Inflammatory macrophage (primary cell): ENCODE data around the gene DDX5.
A peak's percentile ranks its signal among the peaks of the same experiment; 100 is the strongest.

Experiments
- DNase-seq, 2 donors: peaks; one replicate each; pipeline ENCODE4 v3.0.0-alpha.2; 2020 to 2022
- total RNA-seq, 18 experiments: gene quantifications; one replicate each; lab custom pipeline; 2026; ENCODE audit warnings: mixed read lengths in 6 of 18, inconsistent platforms in 2 of 18; lab: John Stamatoyannopoulos, UW

Gene DDX5
- total RNA-seq = 412 to 1,068 (median 662) reads per million in 18 experiments

DNA sequence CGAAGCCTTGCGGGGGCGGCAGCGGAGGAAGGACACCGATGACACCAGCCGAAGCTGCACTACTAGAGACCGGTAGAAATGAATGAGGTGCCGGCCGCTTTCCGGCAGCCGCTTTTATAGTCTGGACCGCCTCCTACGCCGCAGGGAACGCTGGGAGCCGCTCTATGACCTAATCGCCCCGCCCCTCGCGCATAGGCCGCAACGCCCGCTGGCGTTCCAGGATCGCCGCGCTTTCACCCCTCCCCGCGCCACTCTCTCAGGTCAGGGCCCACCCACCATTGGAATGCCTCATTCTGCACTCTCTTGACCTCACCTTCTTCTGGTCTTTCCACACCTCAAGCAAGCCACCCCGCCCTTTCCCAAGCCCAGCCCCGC lies at the start of gene DDX5:
Gene DDX5, minus strand, starts transcription at position 89 of the 375 bp plus-strand sequence. CDS start 170 bp downstream, outside the sequence.
- peak; percentile 98 to 99 for DNase-seq

DNA sequence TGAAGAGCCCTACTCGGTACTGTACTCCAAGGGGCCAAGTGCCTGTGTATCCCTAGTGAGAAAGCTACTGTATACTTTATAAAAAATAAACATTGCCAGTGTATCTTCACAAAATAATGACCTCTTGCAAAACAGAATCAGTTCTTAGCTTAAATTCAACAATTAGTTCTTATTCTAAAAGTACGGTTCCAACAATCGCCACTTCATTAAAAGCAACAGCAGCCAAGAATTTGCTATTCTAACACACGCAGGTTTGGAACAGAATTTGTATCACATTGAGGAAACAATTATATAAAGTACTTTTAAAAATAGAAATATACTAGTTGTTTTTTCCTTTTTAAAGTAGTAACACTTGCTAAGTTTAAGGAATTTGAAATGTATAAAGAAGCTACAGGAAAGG lies 49.2 kb upstream of the DDX5 start:
- no peak for DNase-seq

DNA sequence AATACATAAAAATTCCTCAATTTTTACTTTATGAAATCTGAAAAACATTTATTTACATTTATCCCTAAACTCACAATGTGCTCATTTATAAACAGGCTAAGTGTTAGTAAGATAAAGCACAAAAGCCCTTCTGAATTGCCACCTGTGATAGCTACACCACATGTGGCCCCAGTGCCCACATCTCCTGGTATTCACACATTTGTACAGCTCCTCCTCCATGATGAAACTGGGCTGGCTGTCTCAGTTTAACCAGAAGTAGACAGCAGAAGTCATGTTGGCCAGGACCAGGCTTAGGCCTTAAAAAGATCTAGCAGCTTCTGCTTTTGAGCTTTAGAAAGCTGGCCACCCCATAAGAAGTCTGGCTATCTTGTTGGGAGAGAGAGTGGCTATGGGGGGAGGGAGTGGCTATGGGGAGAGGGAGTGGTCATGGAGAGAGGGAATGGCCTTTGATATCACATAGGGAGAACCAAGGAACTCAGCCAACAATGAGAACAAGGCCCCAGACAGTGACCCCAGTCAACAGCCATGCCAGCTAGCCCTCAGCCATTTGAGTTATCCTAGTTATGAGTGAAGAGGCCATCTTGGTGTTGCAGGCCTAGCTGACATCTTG lies 48.0 kb upstream of the DDX5 start:
- DNase-seq = peak in 1 of 2 donors; percentile 18

DNA sequence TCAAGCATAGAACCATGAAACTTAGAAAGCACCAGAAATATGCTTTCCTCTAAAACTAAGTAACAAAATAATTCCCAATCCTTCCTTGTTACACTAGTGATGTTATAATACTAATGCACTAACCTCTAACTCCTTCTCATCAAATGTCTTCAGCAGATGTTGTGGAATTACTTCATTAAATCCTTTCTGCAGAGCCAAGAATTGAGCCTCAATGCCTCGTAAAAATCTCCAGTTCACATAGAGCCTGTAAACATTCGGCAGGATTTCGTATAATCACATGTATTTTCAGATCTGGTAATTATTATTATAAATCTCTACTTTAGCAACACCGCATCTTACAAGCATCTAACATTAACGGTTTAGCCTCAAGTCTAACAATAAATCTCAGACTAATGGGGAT lies 45.4 kb upstream of the DDX5 start:
- DNase-seq = no peak

DNA sequence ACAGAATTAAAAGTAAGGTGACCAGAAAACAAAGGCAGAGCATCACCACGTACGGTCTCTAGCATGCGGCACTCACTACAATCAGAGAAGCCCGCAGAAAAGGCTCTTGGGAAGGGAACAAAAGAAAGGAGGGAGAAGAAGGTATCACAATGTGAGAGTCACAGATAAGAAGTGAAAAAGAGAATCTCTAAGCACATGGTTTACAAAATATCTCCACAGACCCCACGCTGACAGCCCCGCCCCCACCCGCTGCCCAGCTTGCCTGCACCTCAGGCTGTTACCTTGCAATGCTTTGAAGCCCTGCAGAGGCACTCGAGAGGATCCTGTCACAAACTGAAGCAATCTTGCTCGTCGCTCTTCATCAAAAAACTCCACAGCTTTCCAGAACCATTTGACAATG lies 41.2 kb upstream of the DDX5 start:
- DNase-seq = no peak

DNA sequence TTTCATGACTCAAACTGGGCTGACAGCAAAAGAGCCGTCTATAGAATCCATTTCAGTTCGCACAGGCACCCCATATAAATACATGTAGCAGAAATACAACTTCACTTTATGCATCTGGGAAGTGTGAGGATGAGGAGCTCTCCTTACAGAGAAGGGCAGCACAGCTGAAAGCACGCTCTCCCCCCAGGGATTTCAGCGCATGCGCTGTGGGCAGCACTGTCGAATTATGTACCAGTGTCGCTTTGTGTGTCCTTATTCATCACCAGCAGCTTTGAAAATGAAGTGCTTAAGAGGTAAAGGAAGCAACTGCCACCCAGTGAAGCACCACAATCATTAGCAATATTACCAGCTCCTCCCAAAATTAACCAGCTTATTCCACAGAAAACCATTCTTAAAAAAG lies 40.6 kb upstream of the DDX5 start:
- no peak for DNase-seq

DNA sequence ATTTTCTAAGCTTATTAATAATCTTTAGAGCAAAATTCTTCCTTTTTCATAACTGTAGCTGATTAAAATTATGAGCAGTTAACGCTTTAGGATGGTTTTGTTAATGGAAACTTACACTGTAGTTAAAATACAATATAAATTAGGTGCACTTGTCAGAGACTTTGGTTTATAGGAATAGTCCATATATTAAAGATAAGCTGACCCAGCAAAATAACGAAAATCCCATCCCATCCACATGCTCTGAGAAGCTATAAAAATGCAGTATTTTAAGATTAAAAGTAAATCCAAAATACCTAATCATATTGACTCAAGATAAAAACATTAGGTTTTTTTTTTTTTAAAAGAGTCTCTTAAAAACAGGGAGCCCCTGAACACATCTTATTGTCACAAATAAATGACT lies 38.7 kb upstream of the DDX5 start:
- DNase-seq = no peak

DNA sequence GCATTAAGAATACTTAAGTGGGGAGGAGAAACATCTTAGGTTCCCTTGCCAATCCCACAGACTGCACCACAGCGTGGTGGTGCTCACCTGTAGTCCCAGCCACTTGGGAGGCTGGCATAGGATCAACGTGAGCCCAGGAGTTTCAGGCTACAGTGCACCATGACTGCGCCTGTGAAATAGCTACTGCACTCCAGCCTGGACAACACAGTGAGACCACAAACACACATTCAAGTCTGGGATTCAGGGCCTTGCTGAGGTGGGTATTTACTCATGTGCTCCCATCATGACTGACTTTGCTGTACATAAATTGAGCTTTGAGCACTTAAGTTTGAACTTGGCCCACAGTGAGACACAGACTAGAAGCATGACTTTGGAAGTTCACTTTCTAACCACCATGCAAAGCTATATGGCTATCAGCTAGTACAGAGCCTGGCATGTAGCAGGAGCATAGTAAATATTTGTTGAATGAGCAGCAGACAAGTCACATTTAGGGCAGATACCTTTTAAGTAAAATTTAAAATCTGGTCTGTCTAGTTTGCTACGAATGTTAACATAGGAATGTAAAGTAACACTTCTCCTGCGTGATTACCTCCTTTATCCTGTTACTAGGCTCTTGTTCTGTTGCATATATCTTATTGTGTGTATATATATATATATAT lies 34.2 kb upstream of the DDX5 start:
- DNase-seq = no peak

DNA sequence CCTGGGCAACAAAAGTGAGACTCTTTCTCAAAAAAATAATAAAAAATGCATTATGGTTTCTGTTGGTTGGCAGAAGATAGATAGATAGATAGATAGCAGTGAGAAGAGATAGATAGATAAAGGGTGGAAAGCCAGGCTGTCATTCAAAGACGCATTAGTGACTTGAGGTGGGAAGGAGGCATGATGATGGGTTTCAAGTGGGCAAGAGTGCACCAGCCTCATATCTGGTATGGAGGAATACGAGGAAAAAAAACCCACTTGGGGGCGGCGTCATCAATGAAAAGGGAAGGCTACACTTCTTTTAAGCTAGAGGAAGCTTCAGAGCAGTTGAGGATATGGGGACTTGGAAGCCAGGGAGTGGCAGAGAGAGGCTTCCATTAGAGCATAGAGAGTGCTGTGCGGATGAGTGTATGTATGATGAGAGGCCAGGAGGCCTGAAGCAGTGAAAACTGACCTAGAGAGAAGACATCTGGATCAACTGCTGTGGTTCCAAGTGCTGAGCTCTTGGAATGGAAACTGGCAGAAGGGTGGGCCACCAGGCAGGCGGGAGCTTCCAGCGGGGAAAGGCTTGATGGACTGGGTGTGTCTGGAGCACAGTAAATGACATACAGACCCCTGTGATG lies 32.5 kb upstream of the DDX5 start:
- DNase-seq = no peak

DNA sequence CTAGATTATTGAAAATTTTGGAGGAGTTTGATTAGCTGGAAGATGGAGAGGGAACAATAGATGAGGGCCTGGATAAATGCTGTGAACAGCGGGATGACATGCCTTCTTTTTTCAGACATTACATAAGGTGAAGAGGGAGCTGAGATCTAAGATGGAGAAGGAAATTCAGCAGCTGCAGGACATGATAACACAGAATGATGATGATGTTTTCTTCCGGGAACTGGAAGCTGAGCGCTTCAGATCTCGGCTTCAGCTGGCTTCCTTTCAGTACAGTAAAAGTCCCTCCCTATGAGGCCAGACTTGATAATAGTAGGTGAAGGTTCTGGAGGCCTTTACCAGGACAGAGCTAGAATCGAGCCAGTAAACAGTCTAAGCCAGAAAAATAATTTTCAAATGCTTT lies 31.4 kb upstream of the DDX5 start:
- no peak for DNase-seq

DNA sequence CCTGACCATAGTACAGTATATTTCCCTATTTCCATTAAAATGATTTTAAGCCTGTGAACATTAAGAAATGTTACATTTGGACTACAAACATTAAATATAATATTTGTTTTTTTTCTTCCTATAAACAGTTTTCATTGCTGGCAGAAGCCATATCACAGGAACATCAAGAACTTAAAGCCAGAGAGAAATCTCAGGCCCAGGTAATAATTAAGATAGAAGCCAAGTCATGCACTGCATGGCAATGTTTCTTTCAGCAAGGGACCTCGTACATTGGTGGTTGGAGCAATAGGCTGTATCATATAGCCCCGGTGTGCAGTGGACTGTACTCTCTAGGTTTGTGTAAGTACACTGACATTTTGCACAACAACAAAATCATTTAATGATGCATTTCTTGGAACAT lies 30.8 kb upstream of the DDX5 start:
- DNase-seq = no peak

DNA sequence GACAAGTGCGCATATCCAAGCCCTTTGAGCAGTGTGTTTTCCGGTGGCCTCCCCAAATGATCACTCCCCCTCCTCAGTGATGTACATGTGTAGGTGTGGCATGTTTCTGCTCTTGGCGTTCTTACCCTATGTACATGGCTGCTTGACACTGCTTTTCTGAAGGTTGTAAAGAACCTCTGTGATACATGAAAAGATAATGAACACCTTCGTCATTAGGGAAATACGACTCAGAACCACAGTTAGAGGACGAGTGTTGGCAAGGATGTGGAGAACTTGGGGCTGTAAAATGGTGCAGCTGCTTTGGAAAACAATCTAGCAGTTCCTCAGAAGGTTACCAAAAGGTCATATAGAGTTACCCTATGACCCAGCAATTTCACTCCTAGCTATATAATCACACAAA lies 29.3 kb upstream of the DDX5 start:
- no peak for DNase-seq

DNA sequence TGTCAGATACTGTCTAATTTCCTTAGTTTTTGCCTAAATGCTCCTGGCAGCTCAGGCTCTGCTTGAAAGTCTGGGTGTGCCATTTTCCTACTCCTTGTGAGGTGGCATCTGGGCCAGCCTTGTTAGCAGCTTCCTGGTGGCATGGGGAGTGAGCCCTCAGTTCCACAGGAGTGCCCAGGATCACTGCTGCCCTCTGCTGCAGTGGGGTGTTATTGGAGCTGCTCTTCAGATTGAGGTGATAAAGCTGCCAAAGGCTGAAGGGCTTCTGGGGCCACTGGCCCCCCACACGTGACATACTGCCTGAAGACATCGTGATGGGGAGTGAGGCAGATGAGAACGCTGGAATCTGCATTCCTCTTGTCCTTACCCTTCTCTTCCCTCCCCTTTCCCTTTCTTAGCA lies 28.1 kb upstream of the DDX5 start:
- DNase-seq = peak in 1 of 2 donors; percentile 8

DNA sequence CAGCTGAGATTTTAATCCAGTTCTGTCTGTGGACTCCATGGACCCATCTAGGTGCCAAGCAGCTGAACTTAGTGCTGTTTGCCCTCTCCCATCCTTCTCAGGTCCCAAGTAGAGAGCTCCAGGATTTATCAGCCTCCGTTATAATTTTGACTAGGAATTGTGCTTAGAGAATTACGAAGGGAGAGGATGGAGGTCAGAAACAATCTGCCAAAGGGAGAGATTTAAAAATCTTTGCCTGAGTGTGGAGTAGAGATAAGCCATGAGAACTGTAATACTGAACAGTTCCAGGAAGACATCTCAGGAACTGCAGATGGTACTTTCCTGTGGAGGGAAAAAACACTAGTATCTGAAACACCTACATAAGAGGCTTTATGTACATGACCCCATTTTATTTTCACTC lies 27.7 kb upstream of the DDX5 start:
- no peak for DNase-seq

DNA sequence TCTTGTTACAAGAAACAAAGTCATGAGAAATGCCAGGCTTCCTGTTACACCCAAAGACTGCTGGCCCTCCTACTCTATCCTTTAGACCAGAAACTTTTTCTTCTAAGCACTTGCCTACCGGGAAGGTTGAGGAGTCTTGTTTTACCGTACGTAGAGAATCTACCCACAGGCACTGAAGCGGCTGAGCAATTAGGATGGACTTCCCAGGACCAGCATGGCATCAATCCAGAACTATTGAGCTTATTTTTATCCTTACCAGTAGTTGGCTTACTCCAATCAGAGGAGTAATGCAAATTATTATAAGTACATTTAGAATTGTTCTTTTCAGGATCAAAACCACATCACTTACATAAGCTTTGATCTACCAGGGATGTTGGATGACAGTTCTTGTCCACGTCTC lies 26.3 kb upstream of the DDX5 start:
- DNase-seq = no peak

DNA sequence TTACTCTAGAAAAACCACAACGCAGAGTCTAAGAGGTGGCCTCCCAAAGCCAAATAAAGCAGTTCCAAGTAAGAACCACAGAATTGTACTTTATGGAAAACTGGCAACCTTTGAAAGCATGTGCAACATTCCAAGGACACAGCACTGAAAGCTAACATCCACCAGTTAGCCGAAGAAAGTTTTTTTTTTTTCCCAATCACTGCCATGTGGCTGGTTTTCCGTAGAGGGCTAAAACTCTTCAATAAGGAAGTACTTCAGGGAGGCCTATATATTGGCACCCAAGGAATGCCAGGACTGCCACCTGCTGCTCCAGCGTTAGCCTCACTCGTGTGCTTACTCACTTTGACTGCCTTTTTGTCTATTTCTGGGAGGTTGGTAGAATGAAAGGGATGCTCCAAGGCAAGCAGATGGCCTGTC lies 25.9 kb upstream of the DDX5 start:
- DNase-seq = no peak

DNA sequence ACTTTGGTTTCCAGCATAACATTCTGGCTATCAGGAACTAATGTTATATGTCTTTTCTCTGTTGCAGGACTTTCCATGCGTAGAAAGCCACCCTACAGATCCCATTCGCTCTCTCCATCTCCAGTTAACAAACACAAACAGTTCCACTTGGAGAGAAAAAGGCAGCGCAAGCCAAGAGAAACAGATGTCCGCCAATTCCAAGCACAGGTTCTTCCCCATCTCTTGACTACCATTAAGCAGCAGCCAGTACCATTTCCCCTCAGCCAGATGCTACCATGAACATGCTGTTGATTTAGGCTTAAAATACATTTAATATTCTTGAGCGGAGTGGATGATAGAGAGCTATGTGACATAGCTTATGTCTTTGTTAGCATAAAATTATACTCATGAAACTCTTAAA lies 23.1 kb upstream of the DDX5 start:
- no peak for DNase-seq

DNA sequence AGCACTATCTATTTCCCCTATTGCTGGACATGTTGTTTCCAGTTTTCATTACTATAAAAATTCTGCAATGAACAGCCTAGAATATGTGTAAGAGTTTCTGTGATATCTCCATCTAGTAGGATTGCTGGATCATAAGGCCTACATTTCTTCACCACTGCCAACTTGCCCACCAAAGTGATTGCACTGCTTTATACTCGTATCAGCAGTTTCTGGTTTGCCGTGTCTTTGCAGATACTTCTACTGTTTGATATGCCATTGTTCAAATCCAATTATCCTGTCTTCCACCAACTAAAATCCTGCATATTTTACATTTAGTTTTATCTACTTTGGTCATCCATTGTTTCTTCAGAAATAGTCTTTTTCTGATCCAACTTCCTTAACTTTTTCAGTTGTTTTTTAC lies 21.8 kb upstream of the DDX5 start:
- no peak for DNase-seq

DNA sequence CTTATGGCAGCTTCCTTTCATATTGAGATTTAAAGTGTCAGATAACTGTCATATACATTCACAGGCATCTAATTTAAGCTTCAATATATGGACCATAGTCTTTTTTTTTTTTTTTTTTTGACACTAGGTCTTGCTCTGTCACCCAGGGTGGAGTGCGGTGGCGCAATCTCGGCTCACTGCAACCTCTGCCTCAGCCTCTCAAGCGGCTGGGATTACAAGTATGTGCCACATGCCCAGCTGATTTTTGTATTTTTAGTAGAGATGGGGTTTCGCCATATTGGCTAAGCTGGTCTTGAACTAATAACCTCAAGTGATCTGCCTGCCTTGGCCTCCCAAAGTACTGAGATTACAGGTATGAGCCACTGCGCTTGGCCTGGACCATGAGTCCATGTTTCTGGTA lies 14.3 kb upstream of the DDX5 start:
- no peak for DNase-seq

DNA sequence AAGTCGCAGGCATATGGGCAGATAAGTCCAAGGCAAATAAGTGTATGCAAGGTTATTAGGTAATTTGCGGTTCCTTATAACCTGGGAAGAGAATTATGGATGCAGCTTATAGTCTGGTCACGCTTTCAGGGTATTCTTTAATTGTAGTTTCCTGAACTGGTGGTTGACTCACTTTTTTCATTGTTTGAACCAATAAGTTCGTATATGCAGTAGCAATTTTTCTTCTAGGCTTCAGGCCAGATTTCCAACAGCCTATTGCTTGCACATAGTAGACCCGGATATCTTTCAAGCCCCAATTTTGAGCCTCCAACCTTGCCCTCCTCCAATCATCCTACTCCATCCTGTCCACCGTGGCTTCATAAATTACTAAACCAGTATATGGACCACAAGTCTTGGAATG lies 13.5 kb upstream of the DDX5 start:
- DNase-seq = no peak

DNA sequence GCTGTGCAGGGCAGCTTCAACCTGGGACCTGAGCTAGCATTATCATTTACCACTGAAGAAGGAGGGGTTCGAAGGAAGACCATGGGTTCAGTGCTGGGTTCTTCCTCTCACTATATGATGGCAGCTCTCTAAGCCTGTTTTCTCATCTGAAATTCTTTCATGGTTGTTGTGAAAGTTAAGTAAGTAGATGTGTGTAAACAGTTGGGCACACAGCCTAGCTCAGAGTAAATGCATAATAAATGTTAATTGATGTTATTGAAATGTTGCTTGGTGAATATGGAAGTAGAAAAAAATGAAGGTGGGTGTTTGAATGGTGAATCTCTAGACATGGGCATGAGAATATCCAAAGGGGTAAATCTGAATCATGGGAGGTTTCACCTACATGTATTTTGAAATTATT lies 9.7 kb upstream of the DDX5 start:
- no peak for DNase-seq

DNA sequence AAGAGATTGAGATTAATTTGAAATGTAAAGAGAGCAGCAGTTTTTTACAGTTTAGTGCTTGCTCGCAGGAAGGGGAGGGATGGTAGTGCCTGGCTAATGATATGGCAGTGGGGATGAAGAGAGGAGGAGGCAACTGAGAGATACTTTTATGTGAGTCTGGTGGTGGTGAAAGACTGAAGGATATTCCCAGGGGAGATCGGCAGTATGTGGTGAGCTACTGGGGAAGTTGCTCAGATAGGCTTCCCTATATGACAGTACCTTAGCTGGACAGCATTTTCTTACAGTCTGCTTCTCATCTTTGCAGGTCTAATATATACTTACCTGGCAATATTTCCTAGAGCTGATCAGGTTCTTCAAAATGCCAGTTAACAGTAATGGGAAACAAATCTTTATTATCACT lies 9.3 kb upstream of the DDX5 start:
- no peak for DNase-seq

DNA sequence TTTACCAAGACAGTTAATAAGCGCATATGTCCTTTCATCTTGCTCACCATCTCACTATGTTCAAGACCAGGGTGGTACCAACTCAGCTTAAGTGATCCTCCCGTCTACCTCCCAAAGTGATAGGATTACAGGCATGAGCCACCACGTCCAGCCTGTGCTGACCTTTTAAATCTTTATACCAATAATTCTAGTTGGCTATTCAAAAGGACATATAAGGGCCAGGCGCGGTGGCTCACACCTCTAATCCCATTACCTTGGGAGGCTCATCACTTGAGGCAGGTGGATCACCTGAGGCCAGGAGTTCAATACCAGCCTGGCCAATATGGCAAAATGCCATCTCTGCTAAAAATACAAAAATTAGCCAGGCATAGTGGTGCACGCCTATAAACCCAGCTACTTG lies 3.1 kb upstream of the DDX5 start:
- no peak for DNase-seq

DNA sequence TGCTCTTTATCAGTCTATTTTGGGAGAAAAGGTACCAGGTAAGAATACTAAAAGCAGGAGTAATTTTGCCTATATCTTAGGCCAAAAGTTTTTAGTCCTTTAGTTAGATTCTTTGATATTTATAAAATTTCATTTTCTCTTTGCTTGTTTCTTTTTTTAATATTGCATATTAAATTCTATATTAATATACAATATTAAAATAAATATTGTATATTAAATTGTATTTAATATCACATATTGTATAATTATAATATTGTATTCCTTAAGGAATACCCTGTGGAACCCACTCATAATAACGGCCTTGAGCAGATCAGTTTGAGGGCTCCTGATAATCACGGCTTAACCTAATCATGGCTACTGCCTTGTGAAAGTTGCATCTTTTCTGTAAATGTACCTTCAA lies 2.6 kb upstream of the DDX5 start:
- DNase-seq = no peak

DNA sequence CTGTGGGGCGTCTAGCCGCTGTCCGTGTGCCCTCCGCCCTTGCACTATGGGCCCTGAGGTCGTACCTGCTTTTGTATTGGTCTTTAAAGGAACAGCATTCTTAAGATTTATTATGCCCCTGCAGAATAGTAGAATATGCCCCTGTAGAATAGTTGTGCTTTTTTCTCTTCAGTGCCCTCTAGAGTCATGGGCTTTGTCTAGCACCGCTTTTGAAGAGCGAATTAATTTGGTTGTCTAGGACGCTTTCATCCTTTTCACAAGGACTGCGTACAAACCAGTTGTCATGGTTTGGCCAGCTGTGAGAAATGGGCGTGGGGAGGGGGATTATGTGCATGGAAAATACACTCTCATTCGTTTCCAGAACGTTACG lies 1.3 kb upstream of the DDX5 start:
- peak; percentile 41 to 48 for DNase-seq
